ENCODE results near the gene FGF9.

The FGF9 gene

DNA sequence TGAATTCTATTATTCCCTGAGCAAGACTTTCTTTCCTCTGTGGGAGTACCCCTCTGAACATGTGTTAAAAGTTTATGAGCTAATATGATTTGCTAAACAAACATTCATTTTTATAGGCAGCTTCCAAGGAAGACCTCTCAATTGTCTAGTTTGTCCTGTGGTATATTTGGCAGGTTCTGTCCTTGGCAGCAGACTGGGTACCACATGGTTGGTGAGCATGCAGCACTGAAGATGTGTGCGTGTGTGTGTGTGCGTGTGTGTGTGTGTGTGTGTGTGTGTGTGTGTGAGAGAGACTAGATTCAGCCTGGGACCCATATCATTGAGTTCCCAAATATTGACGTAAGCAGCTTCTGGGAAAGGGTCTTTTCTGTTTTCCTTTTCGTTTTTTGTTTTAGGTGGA, 24.0 kb downstream of the FGF9 start:
- Histone ChIP-seq H3K27me3 (ENCODE audit: low read depth, low read length) (no peaks in the 10 kb centered on the region), H2AFZ (ENCODE audit: low read depth, low read length) (no peak overlapping the region), H3K36me3 (replicated peaks; ENCODE audit: low read depth, low read length) (no peaks in the 10 kb centered on the region), H3K27ac (ENCODE audit: low read length) (no peak overlapping the region), H3K4me3 (ENCODE audit: low read length) (no peak overlapping the region), H3K9me3 (ENCODE audit: insufficient read depth, low read length) (no peaks in the 10 kb centered on the region; the same call in 1 of the 2 replicates), H3K79me2 (ENCODE audit: low read length) (no peaks in the 10 kb centered on the region), H3K4me2 (ENCODE audit: low read length) (no peak overlapping the region), H4K20me1 (ENCODE audit: insufficient read depth, low read length) (no peaks in the 10 kb centered on the region), H3K4me1 (ENCODE audit: low read length) (no peaks in the 10 kb centered on the region), H3K9ac (ENCODE audit: low read length) (no peak overlapping the region)
- no peak for TF ChIP-seq EZH2phosphoT487 (IDR thresholded peaks at IDR 0.05; ENCODE audit: low read depth)
- TF ChIP-seq CTCF (IDR thresholded peaks at IDR 0.05; ENCODE audit: low read depth, low read length), result no peak

DNA sequence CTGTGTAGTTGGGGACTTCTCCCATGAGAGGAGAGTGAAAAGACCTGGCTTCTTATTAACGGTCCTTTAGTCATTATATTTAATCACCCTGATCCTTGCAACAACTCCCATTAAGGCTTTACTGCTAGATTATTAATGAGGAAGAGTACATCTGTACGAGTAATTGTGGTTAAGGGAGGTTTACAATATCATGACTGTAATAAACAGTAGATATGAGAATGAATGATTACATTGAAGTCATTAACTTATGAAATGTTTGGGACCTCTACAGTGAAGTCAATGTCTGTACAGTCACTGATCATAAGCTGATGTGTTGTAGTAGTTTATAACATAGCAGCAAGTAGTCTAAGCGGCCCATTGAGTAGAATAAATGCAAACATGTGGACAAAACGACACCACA, 24.7 kb downstream of the FGF9 start:
- no peaks in the 10 kb centered on the region; the same call in 1 of the 2 replicates for H3K9me3 ChIP-seq (ENCODE audit: insufficient read depth, low read length)
- no peak for TF ChIP-seq CTCF (IDR thresholded peaks at IDR 0.05; ENCODE audit: low read depth, low read length)
- TF ChIP-seq EZH2phosphoT487 (IDR thresholded peaks at IDR 0.05; ENCODE audit: low read depth), result no peak
- H3K79me2 ChIP-seq (ENCODE audit: low read length), result no peaks in the 10 kb centered on the region
- no peak overlapping the region for H2AFZ ChIP-seq (ENCODE audit: low read depth, low read length)
- no peaks in the 10 kb centered on the region for H3K27me3 ChIP-seq (ENCODE audit: low read depth, low read length)
- no peak overlapping the region for H3K9ac ChIP-seq (ENCODE audit: low read length)
- H3K36me3 ChIP-seq (replicated peaks; ENCODE audit: low read depth, low read length), result no peaks in the 10 kb centered on the region
- H4K20me1 ChIP-seq (ENCODE audit: insufficient read depth, low read length), result no peaks in the 10 kb centered on the region
- no peak overlapping the region for H3K4me2 ChIP-seq (ENCODE audit: low read length)
- no peak overlapping the region for H3K27ac ChIP-seq (ENCODE audit: low read length)
- no peaks in the 10 kb centered on the region for H3K4me1 ChIP-seq (ENCODE audit: low read length)
- no peak overlapping the region for H3K4me3 ChIP-seq (ENCODE audit: low read length)

GRCh38 chr13:21696865-21697448, 26.1 kb downstream of the FGF9 start:
- Histone ChIP-seq H3K4me1 (ENCODE audit: low read length) (no peaks in the 10 kb centered on the region), H3K4me3 (ENCODE audit: low read length) (no peak overlapping the region), H3K9me3 (ENCODE audit: insufficient read depth, low read length) (no peaks in the 10 kb centered on the region; the same call in 1 of the 2 replicates), H3K27ac (ENCODE audit: low read length) (no peak overlapping the region), H3K36me3 (replicated peaks; ENCODE audit: low read depth, low read length) (no peaks in the 10 kb centered on the region), H3K27me3 (ENCODE audit: low read depth, low read length) (no peaks in the 10 kb centered on the region), H3K79me2 (ENCODE audit: low read length) (no peaks in the 10 kb centered on the region), H3K4me2 (ENCODE audit: low read length) (no peak overlapping the region), H2AFZ (ENCODE audit: low read depth, low read length) (no peak overlapping the region), H3K9ac (ENCODE audit: low read length) (no peak overlapping the region), H4K20me1 (ENCODE audit: insufficient read depth, low read length) (no peaks in the 10 kb centered on the region)
- no peak for TF ChIP-seq EZH2phosphoT487 (IDR thresholded peaks at IDR 0.05; ENCODE audit: low read depth)
- no peak for TF ChIP-seq CTCF (IDR thresholded peaks at IDR 0.05; ENCODE audit: low read depth, low read length)

GRCh38 chr13:21698817-21699679, 28.2 kb downstream of the FGF9 start:
- H3K79me2 ChIP-seq (ENCODE audit: low read length), result no peaks in the 10 kb centered on the region
- H4K20me1 ChIP-seq (ENCODE audit: insufficient read depth, low read length), result no peaks in the 10 kb centered on the region

More at GRCh38 chr13:21698817-21699679, 28.2 kb downstream of the FGF9 start:
- H3K4me3 ChIP-seq (ENCODE audit: low read length), result no peak overlapping the region
- no peaks in the 10 kb centered on the region for H3K4me1 ChIP-seq (ENCODE audit: low read length)
- no peak overlapping the region for H3K9ac ChIP-seq (ENCODE audit: low read length)
- no peaks in the 10 kb centered on the region; the same call in 1 of the 2 replicates for H3K9me3 ChIP-seq (ENCODE audit: insufficient read depth, low read length)
- no peak for TF ChIP-seq CTCF (IDR thresholded peaks at IDR 0.05; ENCODE audit: low read depth, low read length)
- TF ChIP-seq EZH2phosphoT487 (IDR thresholded peaks at IDR 0.05; ENCODE audit: low read depth), result no peak
- H3K27ac ChIP-seq (ENCODE audit: low read length), result no peak overlapping the region
- no peaks in the 10 kb centered on the region for H3K36me3 ChIP-seq (replicated peaks; ENCODE audit: low read depth, low read length)
- no peak overlapping the region for H3K4me2 ChIP-seq (ENCODE audit: low read length)
- no peak overlapping the region for H2AFZ ChIP-seq (ENCODE audit: low read depth, low read length)
- no peaks in the 10 kb centered on the region for H3K27me3 ChIP-seq (ENCODE audit: low read depth, low read length)

Measured in OCI-LY3 (cell line).